Naive thymus-derived CD4-positive, alpha-beta T cell (primary cell): ENCODE results near the gene TMEM132D. TPM values are rescaled to one million over a fixed set of nuclear protein-coding genes. Genes with fewer than 3 reads are reported as not detected.

ENCODE experiments used
- ATAC-seq: fragments of 150-1000 bp; cut with Tn5 transposase; 2 replicates; pipeline ENCODE4 v1.10.0; 2021; ENCODE audit warnings: mild to moderate bottlenecking, moderate library complexity
- CTCF ChIA-PET: fragments of 350-600 bp; sonication (Branson Sonifier 250); formaldehyde crosslinking; loops from one replicate; lab custom pipeline; 2021; ENCODE audit warnings: antibody characterized with exemption; lab: Charles Lee
- POLR2A ChIA-PET: fragments of 350-600 bp; sonication (Branson Sonifier 250); formaldehyde crosslinking; loops from one replicate; lab custom pipeline; 2021; ENCODE audit warnings: antibody characterized with exemption, inconsistent platforms; lab: Charles Lee
- DNase-seq, 9 donors: peaks; one replicate each; pipeline versions ENCODE4 v3.0.0 to v3.0.0-alpha.2; 2020 to 2022; ENCODE audit warnings: mixed read lengths in 1 of 9
- H3K27ac ChIP-seq: one replicate; pipeline ENCODE4 v1.7.0; 2013; ENCODE audit warnings: mild to moderate bottlenecking, low read depth, low read length, moderate library complexity
- H3K27me3 ChIP-seq, 2 donors: one replicate each; pipeline ENCODE4 v1.7.0; 2013; ENCODE audit warnings: low read length in 2 of 2, mild to moderate bottlenecking in 2 of 2, moderate library complexity in 2 of 2; ENCODE audit not compliant: control insufficient read depth in 2 of 2, insufficient read depth in 2 of 2
- H3K36me3 ChIP-seq, 3 experiments: 1 replicate in 2 of 3; 2 replicates in 1 of 3; pipeline ENCODE4 v1.7.0; 2013; ENCODE audit warnings: low read length in 3 of 3, mild to moderate bottlenecking in 3 of 3, moderate library complexity in 1 of 3; ENCODE audit not compliant: insufficient read depth in 3 of 3, control insufficient read depth in 2 of 3
- H3K4me1 ChIP-seq, 2 donors: one replicate each; pipeline ENCODE4 v1.7.0; 2013; ENCODE audit warnings: low read length in 2 of 2, mild to moderate bottlenecking in 2 of 2, moderate library complexity in 1 of 2; ENCODE audit not compliant: control insufficient read depth in 2 of 2, insufficient read depth in 2 of 2
- H3K4me3 ChIP-seq: 2 replicates; pipeline ENCODE4 v1.7.0; 2013; ENCODE audit warnings: mild to moderate bottlenecking, low read length
- H3K9me3 ChIP-seq, 3 experiments: 1 replicate in 2 of 3; 2 replicates in 1 of 3; pipeline ENCODE4 v1.7.0; 2013; ENCODE audit warnings: low read length in 3 of 3; ENCODE audit not compliant: control insufficient read depth in 2 of 3
- H3K27ac Mint-ChIP-seq, 9 donors: one replicate each; pipeline ENCODE4 v1.8.0; 2020 to 2022; ENCODE audit warnings: mixed read lengths in 9 of 9, mild to moderate bottlenecking in 8 of 9, moderate library complexity in 5 of 9, inconsistent platforms in 2 of 9
- H3K27me3 Mint-ChIP-seq, 5 donors: one replicate each; pipeline ENCODE4 v1.8.0; 2021 to 2022; ENCODE audit warnings: mixed read lengths in 5 of 5, mild to moderate bottlenecking in 1 of 5
- H3K36me3 Mint-ChIP-seq, 5 donors: one replicate each; pipeline ENCODE4 v1.8.0; 2020 to 2022; ENCODE audit warnings: mixed read lengths in 5 of 5, mild to moderate bottlenecking in 3 of 5, inconsistent platforms in 1 of 5
- H3K4me1 Mint-ChIP-seq, 7 donors: one replicate each; pipeline ENCODE4 v1.8.0; 2020 to 2022; ENCODE audit warnings: mixed read lengths in 7 of 7, mild to moderate bottlenecking in 3 of 7, inconsistent platforms in 1 of 7
- H3K4me3 Mint-ChIP-seq, 10 donors: one replicate each; pipeline ENCODE4 v1.8.0; 2020 to 2022; ENCODE audit warnings: mild to moderate bottlenecking in 10 of 10, mixed read lengths in 10 of 10, moderate library complexity in 6 of 10, inconsistent platforms in 2 of 10
- H3K9me3 Mint-ChIP-seq, 11 donors: one replicate each; pipeline ENCODE4 v1.8.0; 2020 to 2022; ENCODE audit warnings: mixed read lengths in 11 of 11, mild to moderate bottlenecking in 4 of 11, inconsistent platforms in 1 of 11, moderate library complexity in 1 of 11
- intact Hi-C, 2 donors: fragments of 100-400 bp; cut with micrococcal nuclease; formaldehyde crosslinking; loops; one replicate each; pipeline ENCODE4 v1.15.1; 2023
- polyA plus RNA-seq, 2 donors: library from polyadenylated mRNA; unstranded; fragments of 300-500 nt; fragmentation: Illumina TruSeq; gene quantifications; one replicate each; pipeline ENCODE4 v1.2.3, GENCODE V29; 2021
- total RNA-seq, 6 experiments: library from RNA in 5 of 6; stranded (reverse) in 5 of 6; gene quantifications; 1 replicate in 5 of 6; 2 replicates in 1 of 6; pipeline ENCODE4 v1.2.3 and lab custom pipeline; 2021 to 2026

Gene TMEM132D
- total and polyA plus RNA-seq, 7 experiments from 2014 or later, result not detected

GRCh38 chr12:129847063-129847462 lies 56.8 kb downstream of the TMEM132D start:
- Histone ChIP-seq H3K27me3 (no peaks in the 10 kb centered on the region), H3K9me3 (no peaks in the 10 kb centered on the region), H3K27ac (no peak overlapping the region), H3K4me1 (no peaks in the 10 kb centered on the region), H3K4me3 (no peak overlapping the region), H3K36me3 (no peaks in the 10 kb centered on the region)
- intact Hi-C loops, result no loop called here
- DNase-seq, result no peak
- ATAC-seq, result no peak
- Mint-ChIP-seq H3K9me3 (peaks cover 0 to 6% (median 0%) of the 10 kb centered on the region in 11 donors), H3K4me1 (no peaks in the 10 kb centered on the region), H3K27ac (no peak overlapping the region), H3K4me3 (no peak overlapping the region), H3K27me3 (peaks cover 0 to 16% (median 0%) of the 10 kb centered on the region in 5 donors), H3K36me3 (no peaks in the 10 kb centered on the region)
- POLR2A ChIA-PET, result no interaction called here
- CTCF ChIA-PET, result no interaction called here

DNA sequence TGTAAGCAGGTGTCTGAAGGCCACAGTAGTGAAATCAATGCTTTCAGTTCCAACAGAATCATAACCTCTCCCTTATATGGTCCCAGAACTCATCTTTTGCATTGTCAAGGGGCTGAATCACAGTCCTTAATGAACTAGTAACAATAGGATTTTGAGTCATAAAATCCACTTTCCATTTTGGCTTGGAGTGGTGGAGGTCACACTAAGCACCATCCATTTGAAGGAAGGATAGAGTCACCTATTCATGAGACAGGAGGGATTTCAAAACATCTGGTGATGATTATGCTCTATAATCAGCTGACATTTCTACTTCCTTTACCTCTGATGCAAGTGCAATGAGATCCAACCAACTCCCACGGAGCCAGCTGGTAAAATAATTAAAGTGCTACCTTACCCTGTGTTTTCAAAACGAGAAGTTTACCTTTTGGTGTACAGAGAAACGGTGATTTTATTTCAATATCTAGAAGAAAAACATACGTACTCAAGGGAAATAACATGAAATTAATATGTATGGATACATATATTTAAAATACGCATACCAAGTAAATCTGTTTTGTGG lies 59.1 kb downstream of the TMEM132D start:
- intact Hi-C loops, result no loop called here
- H3K4me3 ChIP-seq, result no peak overlapping the region
- H3K4me1 Mint-ChIP-seq, result no peaks in the 10 kb centered on the region
- no peak overlapping the region for H3K27ac Mint-ChIP-seq
- H3K27me3 Mint-ChIP-seq, result peaks cover 0 to 10% (median 0%) of the 10 kb centered on the region in 5 donors
- no peak overlapping the region for H3K4me3 Mint-ChIP-seq
- H3K36me3 Mint-ChIP-seq, result no peaks in the 10 kb centered on the region
- CTCF ChIA-PET, result no interaction called here
- DNase-seq, result no peak
- no peaks in the 10 kb centered on the region for H3K4me1 ChIP-seq
- no peaks in the 10 kb centered on the region for H3K36me3 ChIP-seq
- H3K9me3 ChIP-seq, result no peaks in the 10 kb centered on the region
- ATAC-seq, result no peak
- POLR2A ChIA-PET, result no interaction called here
- no peak overlapping the region for H3K27ac ChIP-seq
- peaks cover 0 to 6% (median 0%) of the 10 kb centered on the region in 11 donors for H3K9me3 Mint-ChIP-seq
- H3K27me3 ChIP-seq, result no peaks in the 10 kb centered on the region

GRCh38 chr12:129841251-129841650 lies 62.6 kb downstream of the TMEM132D start:
- no peaks in the 10 kb centered on the region for H3K4me1 Mint-ChIP-seq
- H3K27ac ChIP-seq, result no peak overlapping the region
- POLR2A ChIA-PET, result no interaction called here
- peaks cover 0 to 6% (median 0%) of the 10 kb centered on the region in 11 donors for H3K9me3 Mint-ChIP-seq
- H3K4me3 ChIP-seq, result no peak overlapping the region
- intact Hi-C loops, result no loop called here
- no peaks in the 10 kb centered on the region for H3K9me3 ChIP-seq
- CTCF ChIA-PET, result no interaction called here
- DNase-seq, result no peak
- no peaks in the 10 kb centered on the region for H3K36me3 ChIP-seq
- H3K27me3 ChIP-seq, result no peaks in the 10 kb centered on the region
- no peak for ATAC-seq
- no peak overlapping the region for H3K4me3 Mint-ChIP-seq
- no peaks in the 10 kb centered on the region for H3K36me3 Mint-ChIP-seq
- H3K27ac Mint-ChIP-seq, result no peak overlapping the region
- peaks cover 0 to 4% (median 0%) of the 10 kb centered on the region in 5 donors for H3K27me3 Mint-ChIP-seq
- H3K4me1 ChIP-seq, result no peaks in the 10 kb centered on the region

DNA sequence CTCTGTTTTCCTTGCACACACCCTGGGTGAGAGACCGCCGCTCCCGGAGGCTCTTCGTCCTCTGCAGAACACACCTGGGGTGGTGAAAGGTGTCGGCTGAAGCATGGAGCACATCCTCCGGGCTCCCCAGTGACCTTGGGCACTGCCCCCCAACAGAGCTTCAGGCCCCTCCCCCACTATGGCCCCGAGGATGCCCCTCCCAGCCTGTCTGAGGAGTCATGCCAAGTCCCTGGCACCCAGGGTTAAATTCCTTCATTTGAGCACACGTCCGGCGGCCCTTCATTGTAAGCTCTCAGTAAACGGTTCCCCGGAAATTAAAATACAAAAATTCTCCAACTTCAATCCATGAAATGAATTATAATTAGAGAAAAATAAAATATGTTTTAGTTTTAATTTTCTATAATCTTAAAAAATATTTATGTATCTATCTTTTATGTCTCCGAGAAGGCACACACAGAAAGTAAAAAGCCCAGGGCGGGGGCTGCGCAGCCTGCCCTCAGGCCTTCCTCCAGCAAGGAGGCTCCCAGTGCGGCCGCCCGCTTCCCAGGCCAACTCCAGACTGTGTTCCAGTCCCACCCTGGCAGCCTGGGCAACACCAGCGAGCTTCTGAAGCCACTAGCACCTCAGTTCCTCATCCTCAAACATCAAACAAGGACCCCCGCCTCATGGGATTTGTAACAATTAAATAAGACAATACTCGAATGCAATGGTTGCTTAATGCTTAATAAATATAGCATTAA lies 63.5 kb downstream of the TMEM132D start:
- H3K4me1 Mint-ChIP-seq, result no peaks in the 10 kb centered on the region
- H3K9me3 ChIP-seq, result no peaks in the 10 kb centered on the region
- no peak for DNase-seq
- H3K27ac ChIP-seq, result no peak overlapping the region
- no peak overlapping the region for H3K4me3 Mint-ChIP-seq
- H3K27ac Mint-ChIP-seq, result no peak overlapping the region
- H3K9me3 Mint-ChIP-seq, result peaks cover 0 to 1% (median 0%) of the 10 kb centered on the region in 11 donors
- ChIA-PET POLR2A (no interaction called here), CTCF (no interaction called here)
- ATAC-seq, result no peak
- intact Hi-C loops, result no loop called here
- no peak overlapping the region for H3K4me3 ChIP-seq
- H3K4me1 ChIP-seq, result no peaks in the 10 kb centered on the region
- H3K36me3 ChIP-seq, result no peaks in the 10 kb centered on the region
- H3K27me3 Mint-ChIP-seq, result peaks cover 0 to 4% (median 0%) of the 10 kb centered on the region in 5 donors
- no peaks in the 10 kb centered on the region for H3K27me3 ChIP-seq
- no peaks in the 10 kb centered on the region for H3K36me3 Mint-ChIP-seq

GRCh38 chr12:129839679-129840078 lies 64.1 kb downstream of the TMEM132D start:
- H3K4me1 Mint-ChIP-seq, result no peaks in the 10 kb centered on the region
- H3K4me1 ChIP-seq, result no peaks in the 10 kb centered on the region
- H3K9me3 ChIP-seq, result no peaks in the 10 kb centered on the region
- H3K4me3 ChIP-seq, result no peak overlapping the region
- CTCF ChIA-PET, result no interaction called here
- intact Hi-C loops, result no loop called here
- no peaks in the 10 kb centered on the region for H3K36me3 Mint-ChIP-seq
- H3K27ac Mint-ChIP-seq, result no peak overlapping the region
- POLR2A ChIA-PET, result no interaction called here
- no peaks in the 10 kb centered on the region for H3K36me3 ChIP-seq
- DNase-seq (no peak), ATAC-seq (no peak)
- H3K27ac ChIP-seq, result no peak overlapping the region
- peaks cover 0 to 1% (median 0%) of the 10 kb centered on the region in 11 donors for H3K9me3 Mint-ChIP-seq
- no peaks in the 10 kb centered on the region for H3K27me3 ChIP-seq
- no peak overlapping the region for H3K4me3 Mint-ChIP-seq
- H3K27me3 Mint-ChIP-seq, result peaks cover 0 to 4% (median 0%) of the 10 kb centered on the region in 5 donors

- no peak for DNase-seq
- no peaks in the 10 kb centered on the region for H3K36me3 ChIP-seq
- ATAC-seq, result no peak
- Mint-ChIP-seq H3K9me3 (peaks cover 0 to 15% (median 3%) of the 10 kb centered on the region in 11 donors), H3K27me3 (peaks cover 0 to 4% (median 0%) of the 10 kb centered on the region in 5 donors), H3K27ac (no peak overlapping the region), H3K4me3 (no peak overlapping the region), H3K36me3 (no peaks in the 10 kb centered on the region), H3K4me1 (no peaks in the 10 kb centered on the region)
- H3K9me3 ChIP-seq, result no peaks in the 10 kb centered on the region
- no peaks in the 10 kb centered on the region for H3K27me3 ChIP-seq
- no peak overlapping the region for H3K4me3 ChIP-seq
- ChIA-PET POLR2A (no interaction called here), CTCF (no interaction called here)
- H3K27ac ChIP-seq, result no peak overlapping the region
- H3K4me1 ChIP-seq, result no peaks in the 10 kb centered on the region
- intact Hi-C loops, result no loop called here
Measured at GRCh38 chr12:129831294-129831693, 72.5 kb downstream of the TMEM132D start.

DNA sequence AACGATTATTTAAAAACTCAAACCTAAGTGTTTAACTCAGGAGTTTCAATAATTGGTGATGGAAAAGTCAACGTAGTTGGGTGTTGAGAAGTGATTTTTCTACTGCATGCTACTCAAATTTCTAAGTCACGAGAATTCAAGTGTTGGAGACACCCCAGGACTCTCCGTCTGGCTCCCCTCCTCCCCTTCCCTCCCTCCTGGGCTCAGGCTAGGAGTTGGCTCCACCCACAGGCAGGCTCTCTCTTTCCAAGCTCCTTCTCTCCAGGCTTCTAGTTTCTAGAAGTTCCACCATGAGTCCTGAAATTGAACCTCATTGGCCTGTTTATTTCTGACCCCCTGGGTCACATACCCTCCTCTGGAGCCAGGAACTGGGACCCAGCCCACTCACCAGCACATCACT lies 73.0 kb downstream of the TMEM132D start:
- no peak overlapping the region for H3K27ac Mint-ChIP-seq
- H3K36me3 ChIP-seq, result no peaks in the 10 kb centered on the region
- intact Hi-C loops, result no loop called here
- peaks cover 0 to 15% (median 3%) of the 10 kb centered on the region in 11 donors for H3K9me3 Mint-ChIP-seq
- H3K9me3 ChIP-seq, result no peaks in the 10 kb centered on the region
- ChIA-PET POLR2A (no interaction called here), CTCF (no interaction called here)
- DNase-seq (no peak), ATAC-seq (no peak)
- no peak overlapping the region for H3K4me3 ChIP-seq
- no peak overlapping the region for H3K4me3 Mint-ChIP-seq
- no peak overlapping the region for H3K27ac ChIP-seq
- no peaks in the 10 kb centered on the region for H3K36me3 Mint-ChIP-seq
- no peaks in the 10 kb centered on the region for H3K4me1 Mint-ChIP-seq
- H3K27me3 Mint-ChIP-seq, result peaks cover 0 to 4% (median 0%) of the 10 kb centered on the region in 5 donors
- no peaks in the 10 kb centered on the region for H3K4me1 ChIP-seq
- H3K27me3 ChIP-seq, result no peaks in the 10 kb centered on the region
